Activated B cell treated with CpG ODN at 0.5 μM for 24 hours (primary cell): ENCODE results near the gene TCF25. TPM values are rescaled to one million over a fixed set of nuclear protein-coding genes. Genes with fewer than 3 reads are reported as not detected.
A peak's percentile ranks its signal among the peaks of the same experiment; 100 is the strongest.

ENCODE experiments used
- ATAC-seq: fragments of 200-7000 bp; cut with Tn5 transposase; one replicate; pipeline ENCODE4 v1.10.0; 2021; ENCODE audit warnings: low read depth, mild to moderate bottlenecking, moderate library complexity
- CTCF ChIA-PET: fragments of 350-600 bp; sonication (Branson Sonifier 250); formaldehyde crosslinking; loops from one replicate; lab custom pipeline; 2021; ENCODE audit warnings: antibody characterized with exemption; lab: Charles Lee
- POLR2A ChIA-PET: fragments of 350-600 bp; sonication (Branson Sonifier 250); formaldehyde crosslinking; loops from one replicate; lab custom pipeline; 2021; ENCODE audit warnings: antibody characterized with exemption; lab: Charles Lee
- DNase-seq: peaks from one replicate; pipeline ENCODE4 v3.0.0; 2022
- H3K27ac Mint-ChIP-seq: one replicate; pipeline ENCODE4 v1.8.0; 2020; ENCODE audit warnings: mixed read lengths
- H3K27me3 Mint-ChIP-seq: one replicate; pipeline ENCODE4 v1.8.0; 2021; ENCODE audit warnings: mixed read lengths
- H3K36me3 Mint-ChIP-seq: one replicate; pipeline ENCODE4 v1.8.0; 2021; ENCODE audit warnings: low read depth, mixed read lengths
- H3K4me1 Mint-ChIP-seq: one replicate; pipeline ENCODE4 v1.8.0; 2021; ENCODE audit warnings: mixed read lengths
- H3K4me3 Mint-ChIP-seq: one replicate; pipeline ENCODE4 v1.8.0; 2020; ENCODE audit warnings: mild to moderate bottlenecking, mixed read lengths
- H3K9me3 Mint-ChIP-seq: one replicate; pipeline ENCODE4 v1.8.0; 2020; ENCODE audit warnings: mixed read lengths
- intact Hi-C: fragments of 100-400 bp; cut with micrococcal nuclease; formaldehyde crosslinking; loops from one replicate; pipeline ENCODE4 v1.15.1; 2024
- total RNA-seq: library from RNA; stranded (reverse); gene quantifications from 2 replicates; pipeline ENCODE4 v1.2.3, GENCODE V29; 2022
- TF ChIP-seq, protein P1 (sequence below): fragments of 200-600 bp; IDR thresholded peaks from one replicate; pipeline ENCODE4 v1.8.0; 2022; ENCODE audit warnings: antibody characterized with exemption, mild to moderate bottlenecking

The TCF25 gene
- total RNA-seq, 1 donor from 2014 or later: 273 TPM

DNA sequence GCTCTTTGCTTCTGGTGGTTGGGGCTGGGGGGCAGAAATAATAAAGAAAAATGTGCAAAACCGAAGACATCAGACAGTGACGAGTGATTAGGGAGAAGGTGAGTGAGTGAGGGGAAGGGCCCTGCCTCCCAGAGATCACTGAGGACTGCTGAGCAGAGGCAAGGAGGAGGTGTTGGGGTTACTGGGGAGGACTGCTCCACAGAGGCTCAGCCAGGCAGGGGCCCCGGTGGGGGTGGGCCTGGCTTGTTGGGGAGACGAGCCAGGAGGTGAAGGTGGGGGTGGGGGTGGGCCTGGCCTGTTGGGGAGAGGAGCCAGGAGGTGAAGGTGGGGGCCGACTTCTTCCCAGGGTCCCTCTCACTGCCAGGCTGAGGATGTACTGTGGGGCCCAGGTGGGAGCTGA lies 73.1 kb downstream of the TCF25 start:
- intact Hi-C loops: loop anchor here (5.0 kb wide), 1 partner anchor 61 kb away; no protein-coding TSS in a partner anchor
- DNase-seq (no peak), ATAC-seq (no peak)
- no peak overlapping the region for H3K27ac Mint-ChIP-seq
- H3K27me3 Mint-ChIP-seq: peaks cover 8% of the 10 kb centered on the region
- ChIA-PET CTCF (no interaction called here), POLR2A (no interaction called here)
- H3K4me1 Mint-ChIP-seq: peaks cover 53% of the 10 kb centered on the region
- H3K9me3 Mint-ChIP-seq: no peaks in the 10 kb centered on the region
- peaks cover 2% of the 10 kb centered on the region for H3K36me3 Mint-ChIP-seq
- no peak overlapping the region for H3K4me3 Mint-ChIP-seq
- TF ChIP-seq, protein P1, sequence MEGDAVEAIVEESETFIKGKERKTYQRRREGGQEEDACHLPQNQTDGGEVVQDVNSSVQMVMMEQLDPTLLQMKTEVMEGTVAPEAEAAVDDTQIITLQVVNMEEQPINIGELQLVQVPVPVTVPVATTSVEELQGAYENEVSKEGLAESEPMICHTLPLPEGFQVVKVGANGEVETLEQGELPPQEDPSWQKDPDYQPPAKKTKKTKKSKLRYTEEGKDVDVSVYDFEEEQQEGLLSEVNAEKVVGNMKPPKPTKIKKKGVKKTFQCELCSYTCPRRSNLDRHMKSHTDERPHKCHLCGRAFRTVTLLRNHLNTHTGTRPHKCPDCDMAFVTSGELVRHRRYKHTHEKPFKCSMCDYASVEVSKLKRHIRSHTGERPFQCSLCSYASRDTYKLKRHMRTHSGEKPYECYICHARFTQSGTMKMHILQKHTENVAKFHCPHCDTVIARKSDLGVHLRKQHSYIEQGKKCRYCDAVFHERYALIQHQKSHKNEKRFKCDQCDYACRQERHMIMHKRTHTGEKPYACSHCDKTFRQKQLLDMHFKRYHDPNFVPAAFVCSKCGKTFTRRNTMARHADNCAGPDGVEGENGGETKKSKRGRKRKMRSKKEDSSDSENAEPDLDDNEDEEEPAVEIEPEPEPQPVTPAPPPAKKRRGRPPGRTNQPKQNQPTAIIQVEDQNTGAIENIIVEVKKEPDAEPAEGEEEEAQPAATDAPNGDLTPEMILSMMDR: no peak

GRCh38 chr16:89949121-89949742 lies 75.8 kb downstream of the TCF25 start:
- peaks cover 2% of the 10 kb centered on the region for H3K36me3 Mint-ChIP-seq
- TF ChIP-seq, protein P1: no peak
- intact Hi-C loops: loop anchor here (5.0 kb wide), 1 partner anchor 58 kb away; no protein-coding TSS in a partner anchor
- ChIA-PET CTCF (interaction anchor here (0.6 kb wide), 1 partner anchor 68 kb away, joined by 3 read pairs; no protein-coding TSS in a partner anchor), POLR2A (interaction anchor here (0.6 to 3.4 kb wide), 3 partner anchors 76 to 1094 kb away, joined by 3 to 21 read pairs (median 4); partner anchors contain the start of gene TCF25)
- H3K27ac Mint-ChIP-seq: peak overlapping the region; percentile 70
- no peak for ATAC-seq
- peak overlapping the region; percentile 81 for H3K4me3 Mint-ChIP-seq
- H3K4me1 Mint-ChIP-seq: peaks cover 79% of the 10 kb centered on the region
- no peak for DNase-seq
- H3K27me3 Mint-ChIP-seq: peaks cover 5% of the 10 kb centered on the region
- no peaks in the 10 kb centered on the region for H3K9me3 Mint-ChIP-seq

DNA sequence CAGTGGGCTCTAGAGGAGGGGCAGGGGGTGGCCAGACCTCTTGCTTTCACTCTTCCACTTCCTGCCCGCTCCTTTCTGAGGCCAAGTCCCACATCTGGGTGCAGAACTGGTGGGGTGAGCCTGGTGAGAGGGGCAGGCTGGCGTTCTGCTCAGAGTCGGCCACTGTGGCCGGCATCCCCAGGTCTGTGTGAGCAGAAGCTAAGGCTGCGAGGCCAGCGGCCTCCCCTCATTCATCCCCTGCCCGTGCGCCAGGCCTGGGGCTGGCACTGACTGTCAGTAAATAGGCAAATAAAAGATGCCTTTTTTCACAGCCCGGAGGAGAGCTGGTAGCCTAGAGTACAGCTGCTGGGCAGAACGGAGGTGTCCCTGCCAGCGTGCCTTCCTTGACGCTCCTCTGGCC lies 76.4 kb downstream of the TCF25 start:
- ChIA-PET CTCF (interaction anchor here (0.6 to 0.7 kb wide), 2 partner anchors 31 to 68 kb away, joined by 3 read pairs; partner anchors contain the start of gene MC1R), POLR2A (interaction anchor here (0.7 to 3.4 kb wide), 5 partner anchors 23 to 86 kb away, joined by 3 to 21 read pairs (median 4); partner anchors contain the start of gene TCF25)
- Mint-ChIP-seq H3K4me3 (peak overlapping the region; percentile 81), H3K27me3 (peaks cover 4% of the 10 kb centered on the region), H3K4me1 (peaks cover 82% of the 10 kb centered on the region), H3K27ac (peak overlapping the region; percentile 70), H3K36me3 (peaks cover 2% of the 10 kb centered on the region), H3K9me3 (no peaks in the 10 kb centered on the region)
- DNase-seq: no peak
- no peak for ATAC-seq
- TF ChIP-seq, protein P1: no peak
- intact Hi-C loops: loop anchor here (5.0 kb wide), 1 partner anchor 58 kb away; no protein-coding TSS in a partner anchor

- DNase-seq: no peak
- Mint-ChIP-seq H3K27ac (no peak overlapping the region), H3K36me3 (peaks cover 7% of the 10 kb centered on the region), H3K4me1 (peaks cover 86% of the 10 kb centered on the region), H3K27me3 (no peaks in the 10 kb centered on the region), H3K4me3 (peak overlapping the region; percentile 68), H3K9me3 (no peaks in the 10 kb centered on the region)
- intact Hi-C loops: no loop called here
- TF ChIP-seq, protein P1: no peak
- ChIA-PET POLR2A (no interaction called here), CTCF (no interaction called here)
- ATAC-seq: no peak
These were observed 78.1 kb downstream of the TCF25 start for GRCh38 chr16:89951509-89951908.

GRCh38 chr16:89952049-89952448 lies 78.7 kb downstream of the TCF25 start:
- TF ChIP-seq, protein P1: no peak
- intact Hi-C loops: no loop called here
- CTCF ChIA-PET: no interaction called here
- Mint-ChIP-seq H3K36me3 (peaks cover 12% of the 10 kb centered on the region), H3K27me3 (no peaks in the 10 kb centered on the region), H3K4me3 (no peak overlapping the region), H3K4me1 (peaks cover 87% of the 10 kb centered on the region), H3K9me3 (no peaks in the 10 kb centered on the region), H3K27ac (no peak overlapping the region)
- POLR2A ChIA-PET: no interaction called here
- DNase-seq (no peak), ATAC-seq (no peak)
